HG03159 (cell line): ENCODE measurements around the gene OR9Q1.

ENCODE experiments used
- ATAC-seq: cut with Tn5 transposase; IDR thresholded peaks from one replicate; pipeline ENCODE4 v1.9.1; 2021; ENCODE audit warnings: mild to moderate bottlenecking, moderate library complexity; ENCODE audit not compliant: unreplicated experiment

OR9Q1 gene

GRCh38 chr11:58227956-58228615, 204.4 kb downstream of the OR9Q1 start:
- ATAC-seq, result no peak
